GM12873 (cell line): Measurements from ENCODE around the gene GET3.

Experiments used
- CTCF ChIP-seq: IDR thresholded peaks from 2 replicates; pipeline ENCODE4 v1.5.1; 2012; ENCODE audit warnings: low read depth, mild to moderate bottlenecking, moderate library complexity, low read length, control low read depth; ENCODE audit not compliant: insufficient read depth; ENCODE audit errors: missing control alignments

GET3 gene

GRCh38 chr19:12705654-12706331 is 31.5 kb upstream of the GET3 start:
- no peak for TF ChIP-seq CTCF

GRCh38 chr19:12706332-12706718 is 31.0 kb upstream of the GET3 start:
- no peak for TF ChIP-seq CTCF

GRCh38 chr19:12708641-12709040 is 28.7 kb upstream of the GET3 start:
- no peak for TF ChIP-seq CTCF

- no peak for TF ChIP-seq CTCF
Observed at GRCh38 chr19:12711187-12711586, 26.1 kb upstream of the GET3 start.

GRCh38 chr19:12715102-12715501 is 22.2 kb upstream of the GET3 start:
- TF ChIP-seq CTCF = no peak

- TF ChIP-seq CTCF = no peak
Observed at GRCh38 chr19:12715929-12716328, 21.4 kb upstream of the GET3 start.

GRCh38 chr19:12720296-12720695 is 17.0 kb upstream of the GET3 start:
- no peak for TF ChIP-seq CTCF
